Ovary (tissue), 9 donors: ENCODE results near the gene TMA7B. TPM values are rescaled to one million over a fixed set of nuclear protein-coding genes. Genes with fewer than 3 reads are reported as not detected.

Experiments
- DNase-seq, 5 donors: peaks; one replicate each; pipeline ENCODE4 v3.0.0-alpha.2; 2019 to 2020
- H3K27ac ChIP-seq, 2 donors: fragments of 200-600 bp; one replicate each; pipeline versions ENCODE4 v1.5.1 to v1.8.0; 2019 to 2022
- H3K27me3 ChIP-seq: fragments of 200-600 bp; one replicate; pipeline ENCODE4 v1.8.0; 2022
- H3K36me3 ChIP-seq: fragments of 200-600 bp; sonication (generic); one replicate; pipeline ENCODE4 v1.5.1; 2019
- H3K4me1 ChIP-seq: one replicate; pipeline ENCODE4 v1.8.1; 2013; ENCODE audit warnings: mild to moderate bottlenecking, moderate library complexity; ENCODE audit not compliant: insufficient read depth
- H3K4me3 ChIP-seq: fragments of 200-600 bp; sonication (generic); one replicate; pipeline ENCODE4 v1.5.1; 2017
- H3K9me3 ChIP-seq, 2 donors: fragments of 200-600 bp in 1 of 2; sonication (generic) in 1 of 2; one replicate each; pipeline versions ENCODE4 v1.5.1 to v1.8.1; 2013 to 2019; ENCODE audit warnings: mild to moderate bottlenecking in 1 of 2, moderate library complexity in 1 of 2
- EP300 ChIP-seq: sonication (generic); formaldehyde crosslinking; IDR thresholded peaks from one replicate; pipeline ENCODE4 v1.6.1; 2017; ENCODE audit warnings: antibody characterized with exemption
- POLR2A ChIP-seq: fragments of 450-650 bp; IDR thresholded peaks from one replicate; pipeline ENCODE4 v1.6.1; 2017; ENCODE audit warnings: antibody characterized with exemption, mild to moderate bottlenecking, moderate library complexity
- WGBS, 3 donors: extraction: QIAGEN DNeasy Blood & Tissue Kit in 1 of 3; methylation state at CpG; one replicate each; pipeline versions ENCODE4 v1.1.5 to v1.1.7; 2013 to 2017; 5-methylcytosine and 5-hydroxymethylcytosine counted together
- intact Hi-C, 4 donors: fragments of 100-400 bp; cut with DNase I; formaldehyde crosslinking; loops; one replicate each; pipeline versions ENCODE4 v1.11.0 to v1.15.1; 2022 to 2023
- polyA plus RNA-seq, 2 donors: library from polyadenylated mRNA; stranded (reverse); fragments of 200-250 nt in 1 of 2; fragments of 350-450 nt in 1 of 2; fragmentation: Illumina TruSeq in 1 of 2; extraction: RNeasy Lipid Tissue Mini Kit (QIAGEN cat#74804) in 1 of 2; gene quantifications; one replicate each; pipeline ENCODE4 v1.2.3, GENCODE V29; 2013 to 2014
- total RNA-seq, 7 donors: library from RNA; depleted of rRNA in 2 of 7; stranded (reverse); fragments of >200 nt in 2 of 7; fragmentation: NEBNext Ultra II Directional in 3 of 7; extraction: Animal tissue kit (Norgen Biotek cat#: 25700) in 3 of 7; gene quantifications; one replicate each; pipeline versions ENCODE4 v1.1.0 to v1.2.4, GENCODE V29; 2016 to 2023
- TF ChIP-seq, protein P1 (sequence below), 3 donors: fragments of 450-650 bp in 2 of 3; fragments of 200-600 bp in 1 of 3; IDR thresholded peaks; one replicate each; pipeline versions ENCODE4 v1.5.1 to v1.8.0; 2016 to 2022; ENCODE audit warnings: antibody characterized with exemption in 3 of 3, mild to moderate bottlenecking in 1 of 3
- donor health status: DM: no; HTN: no; CAD: no; lungs with moderate emphysema.
- donor health status: DM: no; HTN: no; CAD: no.
- donor health status: Bipolar disorder and iron deficiency.
- donor health status: DM: yes; HTN: yes; CAD: no.
- donor health status: DM: no; HTN: no; CAD: no.
- donor health status: DM: yes; HTN: yes; CAD: no.

Gene TMA7B
- total and polyA plus RNA-seq, 9 donors = not detected

DNA sequence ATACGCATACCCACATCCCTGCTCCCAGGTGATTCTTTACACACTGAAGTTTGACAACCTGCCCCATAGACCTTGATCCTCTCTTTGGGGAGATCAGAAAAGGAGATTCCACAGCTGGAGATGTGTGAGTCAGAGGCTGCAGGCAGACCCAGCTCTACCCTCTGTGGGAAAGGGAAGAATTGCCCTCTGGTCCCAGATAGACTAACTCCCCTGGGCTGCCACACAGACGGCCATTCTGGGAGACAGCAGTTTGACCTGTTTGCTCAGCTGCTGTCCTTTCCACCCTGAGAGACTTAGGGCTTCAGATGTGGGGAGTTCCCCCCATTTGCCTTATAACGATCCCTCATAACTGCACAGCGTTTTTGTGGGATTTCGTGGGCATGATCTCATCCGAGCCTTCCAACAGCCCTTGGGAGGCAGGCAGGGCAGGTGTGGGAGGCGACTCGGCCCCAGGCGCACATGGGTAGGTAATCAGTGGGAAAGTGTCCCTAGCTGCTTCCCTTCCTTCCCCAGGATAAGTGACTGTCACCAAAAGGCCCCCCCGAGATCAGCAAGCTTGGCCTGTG is 48.6 kb downstream of the TMA7B start:
- DNase-seq = no peak
- WGBS, 3 donors = 71 to 85% (median 81%) methylated on average over 10 of the region's 10 CpGs
- intact Hi-C loops = no loop called here
- Histone ChIP-seq H3K27me3 (no peaks in the 10 kb centered on the region), H3K4me3 (no peak overlapping the region), H3K27ac (no peak overlapping the region), H3K4me1 (no peaks in the 10 kb centered on the region), H3K36me3 (no peaks in the 10 kb centered on the region), H3K9me3 (no peaks in the 10 kb centered on the region)
- TF ChIP-seq EP300 (no peak), POLR2A (no peak)
- TF ChIP-seq, protein P1, sequence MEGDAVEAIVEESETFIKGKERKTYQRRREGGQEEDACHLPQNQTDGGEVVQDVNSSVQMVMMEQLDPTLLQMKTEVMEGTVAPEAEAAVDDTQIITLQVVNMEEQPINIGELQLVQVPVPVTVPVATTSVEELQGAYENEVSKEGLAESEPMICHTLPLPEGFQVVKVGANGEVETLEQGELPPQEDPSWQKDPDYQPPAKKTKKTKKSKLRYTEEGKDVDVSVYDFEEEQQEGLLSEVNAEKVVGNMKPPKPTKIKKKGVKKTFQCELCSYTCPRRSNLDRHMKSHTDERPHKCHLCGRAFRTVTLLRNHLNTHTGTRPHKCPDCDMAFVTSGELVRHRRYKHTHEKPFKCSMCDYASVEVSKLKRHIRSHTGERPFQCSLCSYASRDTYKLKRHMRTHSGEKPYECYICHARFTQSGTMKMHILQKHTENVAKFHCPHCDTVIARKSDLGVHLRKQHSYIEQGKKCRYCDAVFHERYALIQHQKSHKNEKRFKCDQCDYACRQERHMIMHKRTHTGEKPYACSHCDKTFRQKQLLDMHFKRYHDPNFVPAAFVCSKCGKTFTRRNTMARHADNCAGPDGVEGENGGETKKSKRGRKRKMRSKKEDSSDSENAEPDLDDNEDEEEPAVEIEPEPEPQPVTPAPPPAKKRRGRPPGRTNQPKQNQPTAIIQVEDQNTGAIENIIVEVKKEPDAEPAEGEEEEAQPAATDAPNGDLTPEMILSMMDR (IDR thresholded peaks at IDR 0.05) = no peak

DNA sequence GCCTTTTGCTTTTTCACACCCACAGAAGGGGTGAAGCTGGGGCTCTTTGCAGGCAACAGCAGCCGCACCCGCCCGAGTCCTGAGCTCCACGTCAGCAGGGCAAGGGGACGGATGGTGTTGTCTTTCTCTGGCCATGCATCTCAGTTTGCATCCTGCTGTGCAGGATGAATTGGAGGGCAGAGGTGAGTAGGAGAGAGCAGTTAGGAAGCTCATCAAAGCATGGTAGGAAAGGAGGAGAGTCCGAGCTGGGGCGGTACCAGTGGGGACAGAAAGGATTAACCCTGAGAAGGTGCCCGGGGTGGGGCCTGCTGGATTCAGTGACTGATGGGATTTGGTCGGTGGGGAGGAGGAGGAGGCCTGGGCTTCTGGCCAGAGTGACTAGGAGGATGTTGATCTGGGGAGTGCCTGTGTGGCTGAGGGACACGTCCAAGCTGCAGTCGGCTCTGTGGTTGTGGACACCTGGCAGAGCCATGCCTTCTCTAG is 49.1 kb downstream of the TMA7B start:
- Histone ChIP-seq H3K4me1 (no peaks in the 10 kb centered on the region), H3K27me3 (no peaks in the 10 kb centered on the region), H3K4me3 (no peak overlapping the region), H3K36me3 (no peaks in the 10 kb centered on the region), H3K27ac (no peak overlapping the region), H3K9me3 (no peaks in the 10 kb centered on the region)
- no peak for DNase-seq
- intact Hi-C loops = no loop called here
- 25 to 30% (median 28%) methylated on average over 11 of the region's 11 CpGs for WGBS, 3 donors
- TF ChIP-seq, protein P1 (IDR thresholded peaks at IDR 0.05) = no peak
- no peak for TF ChIP-seq EP300
- TF ChIP-seq POLR2A = no peak

GRCh38 chr22:40009951-40010671 is 49.9 kb downstream of the TMA7B start:
- Histone ChIP-seq H3K27me3 (no peaks in the 10 kb centered on the region), H3K9me3 (no peaks in the 10 kb centered on the region), H3K36me3 (no peaks in the 10 kb centered on the region), H3K4me1 (no peaks in the 10 kb centered on the region), H3K27ac (no peak overlapping the region), H3K4me3 (no peak overlapping the region)
- intact Hi-C loops = no loop called here
- no peak for DNase-seq
- 52 to 70% (median 63%) methylated on average over 24 of the region's 24 CpGs for WGBS, 3 donors
- TF ChIP-seq EP300 (no peak), POLR2A (no peak)
- TF ChIP-seq, protein P1 (IDR thresholded peaks at IDR 0.05) = no peak

GRCh38 chr22:40010746-40011145 is 50.5 kb downstream of the TMA7B start:
- intact Hi-C loops = no loop called here
- TF ChIP-seq, protein P1 (IDR thresholded peaks at IDR 0.05) = no peak
- no peak for TF ChIP-seq POLR2A
- no peak for TF ChIP-seq EP300
- no peaks in the 10 kb centered on the region for H3K4me1 ChIP-seq
- DNase-seq = no peak
- no peaks in the 10 kb centered on the region for H3K9me3 ChIP-seq
- WGBS, 3 donors = 81 to 87% (median 82%) methylated on average over 6 of the region's 6 CpGs
- no peak overlapping the region for H3K27ac ChIP-seq
- H3K27me3 ChIP-seq = no peaks in the 10 kb centered on the region
- H3K4me3 ChIP-seq = no peak overlapping the region
- no peaks in the 10 kb centered on the region for H3K36me3 ChIP-seq

Other genes starting within 250 kb of the TMA7B start
- under 1 TPM in 1 of 7 donors, not detected in 6; 0.23 TPM for gene ENTHD1, start 66.6 kb upstream of the TMA7B start, total RNA-seq
- not detected for gene ENTHD1, start 66.6 kb upstream of the TMA7B start, polyA plus RNA-seq
- 1 to 10 TPM in 1 of 7 donors, under 1 TPM in 5, not detected in 1; 0.46 to 1.5 (median 0.75) TPM for gene GRAP2, start 59.3 kb upstream of the TMA7B start, total RNA-seq
- gene GRAP2, start 59.3 kb upstream of the TMA7B start, polyA plus RNA-seq = 1 to 10 TPM in 1 of 2 donors, under 1 TPM in 1; 0.73 to 2.0 TPM
- gene FAM83F, start 34.6 kb downstream of the TMA7B start, total RNA-seq = 1 to 10 TPM in 4 of 7 donors, under 1 TPM in 3; 0.20 to 3.4 (median 1.7) TPM
- gene FAM83F, start 34.6 kb downstream of the TMA7B start, polyA plus RNA-seq = under 1 TPM; 0.12 to 0.51 TPM
- 10 to 100 TPM; 34.8 to 52.1 (median 48.6) TPM for gene TNRC6B, start 217.5 kb downstream of the TMA7B start, total RNA-seq
- gene TNRC6B, start 217.5 kb downstream of the TMA7B start, polyA plus RNA-seq = 10 to 100 TPM in 1 of 2 donors, 1 to 10 TPM in 1; 9.4 to 11.2 TPM